DOHH2 (cell line): ENCODE measurements around the gene RC3H2.

Source experiments
- H3F3A ChIP-seq: fragments of 200-600 bp; sonication (generic), shearing (Covaris generic); 2 replicates; pipeline ENCODE4 v1.6.0; 2016; ENCODE audit warnings: antibody characterized with exemption, mild to moderate bottlenecking; ENCODE audit not compliant: control insufficient read depth, insufficient read depth
- H3K27ac ChIP-seq: fragments of 200-600 bp; sonication (generic); 2 replicates; pipeline ENCODE4 v1.5.1; 2014; ENCODE audit warnings: low read depth, mild to moderate bottlenecking, low read length, moderate library complexity
- H3K27me3 ChIP-seq: fragments of 200-600 bp; sonication (generic); 2 replicates; pipeline ENCODE4 v1.6.1; 2014; ENCODE audit warnings: mild to moderate bottlenecking, low read length, mixed read lengths; ENCODE audit not compliant: control insufficient read depth
- H3K36me3 ChIP-seq: fragments of 200-600 bp; sonication (generic); 2 replicates; pipeline ENCODE4 v1.6.1; 2014; ENCODE audit warnings: mild to moderate bottlenecking, low read length, moderate library complexity, mixed read lengths; ENCODE audit not compliant: control insufficient read depth
- H3K4me1 ChIP-seq: fragments of 200-600 bp; sonication (generic); 2 replicates; pipeline ENCODE4 v1.6.1; 2014; ENCODE audit warnings: mild to moderate bottlenecking, low read length, mixed read lengths; ENCODE audit not compliant: control insufficient read depth
- H3K4me2 ChIP-seq: fragments of 200-600 bp; sonication (generic); 2 replicates; pipeline ENCODE4 v1.6.0; 2014; ENCODE audit warnings: mild to moderate bottlenecking, low read length, moderate library complexity
- H3K4me3 ChIP-seq: fragments of 200-600 bp; sonication (generic); 2 replicates; pipeline ENCODE4 v1.5.1; 2014; ENCODE audit warnings: mild to moderate bottlenecking, low read length, mixed read lengths
- H3K79me2 ChIP-seq: fragments of 200-600 bp; sonication (generic); 2 replicates; pipeline ENCODE4 v1.6.1; 2014; ENCODE audit warnings: mild to moderate bottlenecking, low read length, mixed read lengths; ENCODE audit not compliant: control insufficient read depth
- H3K9me2 ChIP-seq: fragments of 200-600 bp; sonication (generic); replicated peaks from 2 replicates; pipeline ENCODE4 v1.6.1; 2014; ENCODE audit warnings: mild to moderate bottlenecking, low read length, mixed read lengths; ENCODE audit not compliant: control insufficient read depth
- H3K9me3 ChIP-seq: fragments of 200-600 bp; sonication (generic); 2 replicates; pipeline ENCODE4 v1.6.1; 2014; ENCODE audit warnings: antibody characterized with exemption, low read length, mixed read lengths; ENCODE audit not compliant: control insufficient read depth, insufficient read depth
- H4K20me1 ChIP-seq: fragments of 200-600 bp; sonication (generic); 2 replicates; pipeline ENCODE4 v1.6.0; 2014; ENCODE audit warnings: low read depth, mild to moderate bottlenecking, antibody characterized with exemption, low read length, moderate library complexity; ENCODE audit not compliant: control insufficient read depth, insufficient read depth
- EZH2phosphoT487 ChIP-seq: fragments of 200-600 bp; sonication (generic); IDR thresholded peaks from 2 replicates; pipeline ENCODE4 v1.6.1; 2017; ENCODE audit warnings: borderline replicate concordance, mild to moderate bottlenecking, antibody characterized with exemption, low read length, moderate library complexity, mixed read lengths
- TF ChIP-seq, protein P1 (sequence below): fragments of 200-600 bp; sonication (generic); IDR thresholded peaks from one replicate; pipeline ENCODE4 v1.5.1; 2014; ENCODE audit warnings: antibody characterized with exemption, mild to moderate bottlenecking, low read depth, low read length; ENCODE audit not compliant: poor library complexity, severe bottlenecking

The RC3H2 gene

GRCh38 chr9:122866079-122866478, 39.1 kb downstream of the RC3H2 start:
- no peaks in the 10 kb centered on the region for H3K27me3 ChIP-seq
- TF ChIP-seq, protein P1, sequence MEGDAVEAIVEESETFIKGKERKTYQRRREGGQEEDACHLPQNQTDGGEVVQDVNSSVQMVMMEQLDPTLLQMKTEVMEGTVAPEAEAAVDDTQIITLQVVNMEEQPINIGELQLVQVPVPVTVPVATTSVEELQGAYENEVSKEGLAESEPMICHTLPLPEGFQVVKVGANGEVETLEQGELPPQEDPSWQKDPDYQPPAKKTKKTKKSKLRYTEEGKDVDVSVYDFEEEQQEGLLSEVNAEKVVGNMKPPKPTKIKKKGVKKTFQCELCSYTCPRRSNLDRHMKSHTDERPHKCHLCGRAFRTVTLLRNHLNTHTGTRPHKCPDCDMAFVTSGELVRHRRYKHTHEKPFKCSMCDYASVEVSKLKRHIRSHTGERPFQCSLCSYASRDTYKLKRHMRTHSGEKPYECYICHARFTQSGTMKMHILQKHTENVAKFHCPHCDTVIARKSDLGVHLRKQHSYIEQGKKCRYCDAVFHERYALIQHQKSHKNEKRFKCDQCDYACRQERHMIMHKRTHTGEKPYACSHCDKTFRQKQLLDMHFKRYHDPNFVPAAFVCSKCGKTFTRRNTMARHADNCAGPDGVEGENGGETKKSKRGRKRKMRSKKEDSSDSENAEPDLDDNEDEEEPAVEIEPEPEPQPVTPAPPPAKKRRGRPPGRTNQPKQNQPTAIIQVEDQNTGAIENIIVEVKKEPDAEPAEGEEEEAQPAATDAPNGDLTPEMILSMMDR = no peak
- no peak for TF ChIP-seq EZH2phosphoT487
- H3F3A ChIP-seq = no peaks in the 10 kb centered on the region
- H3K27ac ChIP-seq = no peak overlapping the region
- H3K4me1 ChIP-seq = no peaks in the 10 kb centered on the region
- peaks cover 38% of the 10 kb centered on the region for H3K36me3 ChIP-seq
- H3K9me3 ChIP-seq = no peaks in the 10 kb centered on the region
- no peaks in the 10 kb centered on the region for H3K9me2 ChIP-seq
- H3K4me3 ChIP-seq = no peak overlapping the region
- no peak overlapping the region for H3K4me2 ChIP-seq
- H3K79me2 ChIP-seq = no peaks in the 10 kb centered on the region
- no peaks in the 10 kb centered on the region for H4K20me1 ChIP-seq

DNA sequence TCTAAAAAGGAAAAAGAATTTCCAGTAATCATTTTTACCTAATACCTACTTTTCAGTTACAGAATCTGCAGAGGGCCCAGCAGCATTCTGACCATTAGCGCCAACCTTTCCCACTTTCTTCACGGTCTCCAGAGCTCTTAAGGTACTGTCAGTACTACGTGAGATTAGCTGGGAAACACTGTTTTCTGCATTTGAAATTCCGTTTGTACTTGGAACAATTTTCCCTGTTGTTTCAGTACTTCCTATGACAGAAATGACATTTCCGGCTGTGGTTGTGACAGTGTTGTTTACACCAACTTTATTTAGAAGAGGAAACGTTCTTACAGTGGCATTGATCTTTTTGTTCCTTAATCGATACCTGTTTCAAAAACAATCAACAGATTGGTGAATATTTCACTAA, 39.9 kb downstream of the RC3H2 start:
- H4K20me1 ChIP-seq = no peaks in the 10 kb centered on the region
- no peak overlapping the region for H3K4me2 ChIP-seq
- no peaks in the 10 kb centered on the region for H3K4me1 ChIP-seq
- H3K27me3 ChIP-seq = no peaks in the 10 kb centered on the region
- no peak for TF ChIP-seq EZH2phosphoT487
- TF ChIP-seq, protein P1 = no peak
- no peaks in the 10 kb centered on the region for H3K9me3 ChIP-seq
- no peaks in the 10 kb centered on the region for H3K79me2 ChIP-seq
- H3F3A ChIP-seq = no peaks in the 10 kb centered on the region
- peaks cover 37% of the 10 kb centered on the region for H3K36me3 ChIP-seq
- no peak overlapping the region for H3K27ac ChIP-seq
- H3K9me2 ChIP-seq = no peaks in the 10 kb centered on the region
- no peak overlapping the region for H3K4me3 ChIP-seq

GRCh38 chr9:122863407-122863806, 41.8 kb downstream of the RC3H2 start:
- peaks cover 54% of the 10 kb centered on the region for H3K36me3 ChIP-seq
- H3K4me2 ChIP-seq = no peak overlapping the region
- no peak overlapping the region for H3K27ac ChIP-seq
- TF ChIP-seq, protein P1 = no peak
- no peak for TF ChIP-seq EZH2phosphoT487
- no peaks in the 10 kb centered on the region for H3K9me2 ChIP-seq
- H3K4me3 ChIP-seq = no peak overlapping the region
- H4K20me1 ChIP-seq = no peaks in the 10 kb centered on the region
- no peaks in the 10 kb centered on the region for H3K27me3 ChIP-seq
- H3F3A ChIP-seq = no peaks in the 10 kb centered on the region
- no peaks in the 10 kb centered on the region for H3K4me1 ChIP-seq
- no peaks in the 10 kb centered on the region for H3K79me2 ChIP-seq
- H3K9me3 ChIP-seq = no peaks in the 10 kb centered on the region
